NCI-H1417 treated with DMSO at 0.1 percent for 48 hours (cell line): ENCODE results near the gene ELOVL6.
"Not testable (repeated sequence)": the region's sequence is repeated elsewhere in the genome, so short reads cannot be mapped to it uniquely, and the experiment has no call there.

Experiments
- DNase-seq: peaks from one replicate; lab custom pipeline; 2025; lab: John Stamatoyannopoulos, UW

ELOVL6 gene

GRCh38 chr4:110073053-110073845, 125.2 kb downstream of the ELOVL6 start:
- DNase-seq = no peak

- DNase-seq = no peak
Measured at GRCh38 chr4:110071466-110071865, 126.9 kb downstream of the ELOVL6 start.

- DNase-seq = no peak
Measured at GRCh38 chr4:110068248-110068647, 130.2 kb downstream of the ELOVL6 start.

- no peak for DNase-seq
Measured at GRCh38 chr4:110064934-110065333, 133.5 kb downstream of the ELOVL6 start.

- no peak for DNase-seq
Measured at GRCh38 chr4:110064295-110064694, 134.1 kb downstream of the ELOVL6 start.

- no peak for DNase-seq
Measured at GRCh38 chr4:110062166-110062565, 136.2 kb downstream of the ELOVL6 start.

GRCh38 chr4:110061076-110061475, 137.3 kb downstream of the ELOVL6 start:
- no peak for DNase-seq

- no peak for DNase-seq
Measured at GRCh38 chr4:110059556-110060191, 138.7 kb downstream of the ELOVL6 start.

GRCh38 chr4:110058677-110059076, 139.7 kb downstream of the ELOVL6 start:
- DNase-seq = no peak

GRCh38 chr4:110055158-110055768, 143.2 kb downstream of the ELOVL6 start:
- no peak for DNase-seq

GRCh38 chr4:110049951-110050925, 148.2 kb downstream of the ELOVL6 start:
- DNase-seq = no peak

GRCh38 chr4:110046588-110047049, 151.8 kb downstream of the ELOVL6 start:
- no peak for DNase-seq

GRCh38 chr4:110042545-110043517, 155.6 kb downstream of the ELOVL6 start:
- DNase-seq = no peak

GRCh38 chr4:110041735-110042134, 156.7 kb downstream of the ELOVL6 start:
- no peak for DNase-seq

GRCh38 chr4:110039164-110039563, 159.3 kb downstream of the ELOVL6 start:
- DNase-seq = not testable (repeated sequence)

GRCh38 chr4:110034026-110034393, 164.4 kb downstream of the ELOVL6 start:
- no peak for DNase-seq

GRCh38 chr4:110033355-110034025, 164.9 kb downstream of the ELOVL6 start:
- no peak for DNase-seq

- no peak for DNase-seq
Measured at GRCh38 chr4:110032603-110033002, 165.8 kb downstream of the ELOVL6 start.

- DNase-seq = no peak
Measured at GRCh38 chr4:110025718-110026117, 172.7 kb downstream of the ELOVL6 start.

- no peak for DNase-seq
Measured at GRCh38 chr4:110025056-110025455, 173.4 kb downstream of the ELOVL6 start.
